Choroid plexus epithelial cell (primary cell): ENCODE data around the gene POLR2F.

ENCODE experiments used
- DNase-seq: peaks from one replicate; pipeline ENCODE4 v3.0.0-alpha.2; 2010; ENCODE audit warnings: low read depth
- H3K4me3 ChIP-seq: 2 replicates; pipeline ENCODE4 v1.5.1; 2011; ENCODE audit warnings: low read depth, mild to moderate bottlenecking, control low read depth, low read length, moderate library complexity
- CTCF ChIP-seq: conservative IDR thresholded peaks from 2 replicates; pipeline ENCODE4 v1.5.1; 2011; ENCODE audit warnings: low read depth, mild to moderate bottlenecking, control low read depth, inconsistent platforms, low read length, moderate library complexity

The POLR2F gene

GRCh38 chr22:37917874-37918548 is 35.5 kb upstream of the POLR2F start:
- DNase-seq = no peak
- no peak for TF ChIP-seq CTCF
- no peak overlapping the region for H3K4me3 ChIP-seq

DNA sequence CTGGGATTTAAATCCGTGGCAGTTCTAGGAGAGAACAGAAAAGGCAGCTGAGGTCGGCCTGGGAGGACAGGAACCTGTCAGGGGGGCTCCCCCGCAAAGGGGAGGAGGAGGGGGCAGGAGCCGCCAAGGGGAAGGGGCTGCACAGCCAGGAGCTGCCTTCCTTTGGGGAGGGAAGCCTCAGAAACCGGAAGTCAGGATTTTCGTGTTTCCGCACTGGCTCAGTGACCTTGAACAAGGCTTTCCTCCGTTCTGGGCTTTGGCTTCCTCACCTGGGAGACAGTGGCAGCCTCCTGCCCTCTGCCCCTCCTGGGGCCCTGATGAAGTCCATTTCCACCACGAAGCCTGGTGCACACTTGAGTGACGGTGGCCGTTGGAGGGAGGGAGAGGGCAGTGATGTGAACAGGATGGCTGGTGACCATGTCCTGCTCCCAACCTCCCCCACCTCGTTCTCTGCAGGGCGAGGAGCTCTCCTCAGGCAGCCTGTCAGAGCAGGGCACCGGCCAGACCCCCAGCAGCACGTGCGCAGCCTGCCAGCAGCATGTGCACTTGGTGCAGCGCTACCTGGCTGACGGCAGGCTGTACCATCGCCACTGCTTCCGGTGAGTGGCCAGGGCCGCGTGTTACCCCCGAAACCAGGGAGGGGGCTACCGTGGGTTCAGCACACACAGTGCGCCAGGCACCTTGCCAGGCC is 34.8 kb upstream of the POLR2F start:
- DNase-seq = no peak
- no peak for TF ChIP-seq CTCF
- H3K4me3 ChIP-seq = no peak overlapping the region

DNA sequence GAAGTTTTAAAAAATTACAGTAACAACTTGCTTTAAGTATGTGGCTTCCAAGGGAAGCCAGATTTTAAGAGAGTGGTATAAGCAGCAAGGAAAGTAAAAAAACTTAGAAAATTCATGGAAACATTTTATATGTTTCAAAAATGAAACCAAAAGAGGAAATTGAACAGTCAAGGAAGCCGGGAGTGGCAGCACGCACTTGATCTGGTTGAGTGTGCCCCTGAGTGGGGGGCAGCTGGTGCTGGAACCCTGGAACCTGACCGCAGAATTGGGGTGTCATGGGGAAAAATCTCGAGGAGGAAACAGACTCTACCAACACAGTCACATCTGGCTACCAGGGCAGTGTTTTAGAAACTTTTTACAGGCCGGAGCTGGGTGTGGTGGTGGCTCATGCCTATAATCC is 33.4 kb upstream of the POLR2F start:
- DNase-seq = no peak
- TF ChIP-seq CTCF = no peak
- no peak overlapping the region for H3K4me3 ChIP-seq

DNA sequence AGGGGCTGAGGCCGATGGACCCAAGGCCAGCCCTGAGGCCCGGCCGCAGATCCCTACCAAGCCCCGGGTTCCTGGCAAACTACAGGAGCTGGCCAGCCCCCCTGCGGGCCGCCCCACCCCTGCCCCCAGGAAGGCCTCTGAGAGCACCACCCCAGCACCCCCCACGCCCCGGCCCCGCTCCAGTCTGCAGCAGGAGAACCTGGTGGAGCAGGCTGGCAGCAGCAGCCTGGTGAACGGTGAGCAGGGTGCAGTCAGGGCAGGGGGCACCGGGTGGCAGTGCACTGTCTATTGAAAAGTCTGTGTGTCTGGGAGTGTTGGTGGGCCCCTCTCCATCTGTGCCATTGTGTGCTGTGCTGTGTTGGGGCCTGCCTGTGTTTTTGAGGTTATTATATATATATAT is 31.3 kb upstream of the POLR2F start:
- H3K4me3 ChIP-seq = no peak overlapping the region
- no peak for TF ChIP-seq CTCF
- DNase-seq = no peak

DNA sequence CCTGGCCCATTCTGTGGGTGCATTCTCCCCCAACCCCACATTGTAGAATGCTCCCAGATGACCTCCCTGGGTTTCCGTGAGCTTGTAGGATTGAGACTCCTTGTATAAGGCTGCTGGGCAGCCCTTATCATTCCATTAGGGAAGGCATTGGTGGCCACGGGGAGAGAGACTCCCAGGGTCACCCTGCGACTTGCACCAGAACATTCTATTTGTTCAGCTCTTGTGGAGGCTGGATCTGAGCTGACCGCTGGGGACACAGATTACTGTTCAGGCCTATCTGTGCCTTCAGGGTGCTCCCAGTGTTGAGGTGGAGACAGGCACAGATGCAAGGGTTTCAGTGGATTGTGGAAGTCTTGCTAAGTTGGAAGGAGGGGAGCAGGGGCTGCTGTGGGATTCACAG is 29.6 kb upstream of the POLR2F start:
- no peak for TF ChIP-seq CTCF
- H3K4me3 ChIP-seq = no peak overlapping the region
- DNase-seq = no peak

- no peak overlapping the region for H3K4me3 ChIP-seq
- TF ChIP-seq CTCF = no peak
- DNase-seq = no peak
These were observed 29.0 kb upstream of the POLR2F start for GRCh38 chr22:37924386-37925065.

DNA sequence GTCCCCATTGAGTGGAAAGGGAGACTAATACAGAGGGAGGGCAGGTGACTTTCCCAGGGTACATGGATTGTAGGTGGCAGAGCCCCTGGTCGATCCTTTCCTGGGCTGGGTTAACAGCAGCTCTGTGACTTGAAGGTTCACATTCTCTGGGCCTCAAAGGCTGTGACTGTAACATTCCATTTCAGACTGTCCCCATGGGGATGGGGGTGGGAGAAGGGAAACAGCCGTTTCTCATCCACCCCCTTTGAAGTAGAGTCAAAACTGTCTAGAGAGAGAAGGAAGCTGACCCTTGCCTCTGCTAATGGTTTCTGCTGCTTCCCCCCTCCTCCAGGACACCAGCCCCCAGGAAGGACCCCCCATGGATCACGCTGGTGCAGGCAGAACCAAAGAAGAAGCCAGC is 28.2 kb upstream of the POLR2F start:
- no peak for TF ChIP-seq CTCF
- no peak for DNase-seq
- H3K4me3 ChIP-seq = no peak overlapping the region
